ENCODE data around the gene PAH. TPM values are rescaled to one million over a fixed set of nuclear protein-coding genes. Genes with fewer than 3 reads are reported as not detected.

The PAH gene
- polyA plus RNA-seq, 2 of the 4 experiments (the other 2 are of a cell fraction), result not detected

DNA sequence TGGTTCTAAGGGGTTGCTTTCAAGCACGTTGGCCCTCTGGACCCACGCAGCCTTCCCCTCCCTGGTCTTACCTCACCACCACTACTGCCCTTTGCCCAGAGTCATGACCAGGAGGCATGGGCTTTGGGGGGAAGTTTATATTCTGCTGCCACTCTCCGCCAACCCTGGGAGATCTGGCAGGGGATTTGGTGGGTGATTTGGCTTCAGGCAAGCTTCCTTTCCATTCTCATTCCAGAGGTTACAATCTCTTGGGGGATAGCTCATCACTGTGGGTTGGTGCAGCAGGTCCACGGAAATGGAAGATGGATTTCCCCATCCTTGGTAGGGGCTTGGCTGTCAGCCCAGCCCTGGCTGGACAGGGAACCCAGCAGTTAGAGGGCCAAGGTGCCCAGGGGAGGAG lies 6.3 kb downstream of the PAH start:
- no peak overlapping the region for H3K4me3 ChIP-seq
- POLR2A ChIA-PET, result no interaction called here
- no peaks in the 10 kb centered on the region for H3K9me3 ChIP-seq
- H3K27ac ChIP-seq, result no peak overlapping the region
- WGBS (ENCODE audit: missing lambda C conversion rate), result 36% methylated on average over 4 of the region's 4 CpGs
- CTCF ChIA-PET, result interaction anchor here (0.9 to 1.5 kb wide), 2 partner anchors 32 to 637 kb away, joined by 3 to 4 read pairs; no protein-coding TSS in a partner anchor
- FAIRE-seq, result no peak
- H3K4me2 ChIP-seq, result no peak overlapping the region
- DNase-seq (ENCODE audit: low read depth in 1 of 2, low spot score in 1 of 2), result no peak
- no peaks in the 10 kb centered on the region for H3K4me1 ChIP-seq
- TF ChIP-seq HOXB13 (CRISPR knock-in tag; IDR thresholded peaks at IDR 0.05; ENCODE audit: low read depth), result no peak
- TF ChIP-seq RFX5 (IDR thresholded peaks at IDR 0.05), result no peak
- no peak for TF ChIP-seq CBX8 (IDR thresholded peaks at IDR 0.05)
- no peak for TF ChIP-seq CHD2 (IDR thresholded peaks at IDR 0.05; ENCODE audit: low read length, partially characterized antibody)
- no peak for TF ChIP-seq NFE2L2 (conservative IDR thresholded peaks at IDR 0.05; ENCODE audit: low read length)
- no peak for TF ChIP-seq ZC3H11A (IDR thresholded peaks at IDR 0.05)
- TF ChIP-seq HDAC2 (IDR thresholded peaks at IDR 0.05), result no peak
- no peak for ATAC-seq

DNA sequence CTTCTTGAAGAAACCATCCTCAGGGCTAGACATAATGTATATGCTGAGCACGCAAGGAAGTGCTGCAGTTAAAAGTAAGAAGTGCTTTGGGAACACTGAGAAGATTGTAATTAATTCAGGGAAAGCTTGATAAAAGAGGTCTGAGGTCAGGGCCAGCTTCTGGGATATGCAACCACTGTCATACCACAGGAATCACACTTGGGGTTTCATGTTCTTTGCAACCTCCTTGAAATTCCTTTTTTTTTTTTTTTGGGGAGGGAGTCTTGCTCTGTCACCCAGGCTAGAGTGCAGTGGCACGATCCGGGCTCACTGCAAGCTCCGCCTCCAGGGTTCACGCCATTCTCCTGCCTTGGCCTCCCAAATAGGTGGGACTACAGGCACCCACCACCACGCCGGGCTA lies 6.9 kb downstream of the PAH start:
- WGBS (ENCODE audit: missing lambda C conversion rate), result 67% methylated on average over 7 of the region's 7 CpGs
- DNase-seq (ENCODE audit: low read depth in 1 of 2, low spot score in 1 of 2) (no peak), FAIRE-seq (no peak), ATAC-seq (no peak)
- Histone ChIP-seq H3K4me1 (no peaks in the 10 kb centered on the region), H3K9me3 (no peaks in the 10 kb centered on the region), H3K4me2 (no peak overlapping the region), H3K27ac (no peak overlapping the region), H3K4me3 (no peak overlapping the region)
- no peak for TF ChIP-seq FOSB (CRISPR knock-in tag; IDR thresholded peaks at IDR 0.05)
- TF ChIP-seq CHD2 (IDR thresholded peaks at IDR 0.05; ENCODE audit: low read length, partially characterized antibody), result no peak
- ChIA-PET POLR2A (no interaction called here), CTCF (interaction anchor here (1.3 to 1.5 kb wide), 2 partner anchors 27 to 31 kb away, joined by 3 to 4 read pairs; no protein-coding TSS in a partner anchor)

DNA sequence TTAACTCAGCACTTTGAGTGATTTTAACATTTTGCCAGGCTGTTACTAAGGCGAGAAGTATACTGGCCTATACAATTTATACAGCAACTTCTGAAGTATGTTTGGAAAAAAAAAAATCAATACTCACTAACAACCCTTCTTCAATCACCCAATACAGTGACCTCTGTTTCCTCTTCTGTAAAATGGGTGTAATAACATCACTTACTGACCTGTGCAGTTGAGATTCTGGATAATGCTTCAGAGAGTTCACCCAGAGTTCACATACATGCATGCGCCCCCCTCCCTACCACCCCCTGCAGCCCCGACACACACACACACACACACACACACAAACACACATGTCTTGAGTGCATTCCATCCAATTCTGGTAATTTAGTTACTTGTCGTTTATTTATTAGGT lies 9.1 kb downstream of the PAH start:
- no peak for ATAC-seq
- FAIRE-seq, result no peak
- CTCF ChIA-PET, result interaction anchor here (0.7 kb wide), 1 partner anchor 24 kb away, joined by 4 read pairs; no protein-coding TSS in a partner anchor
- TF ChIP-seq ZSCAN20 (CRISPR knock-in tag; IDR thresholded peaks at IDR 0.05), result no peak
- TF ChIP-seq, protein P1, sequence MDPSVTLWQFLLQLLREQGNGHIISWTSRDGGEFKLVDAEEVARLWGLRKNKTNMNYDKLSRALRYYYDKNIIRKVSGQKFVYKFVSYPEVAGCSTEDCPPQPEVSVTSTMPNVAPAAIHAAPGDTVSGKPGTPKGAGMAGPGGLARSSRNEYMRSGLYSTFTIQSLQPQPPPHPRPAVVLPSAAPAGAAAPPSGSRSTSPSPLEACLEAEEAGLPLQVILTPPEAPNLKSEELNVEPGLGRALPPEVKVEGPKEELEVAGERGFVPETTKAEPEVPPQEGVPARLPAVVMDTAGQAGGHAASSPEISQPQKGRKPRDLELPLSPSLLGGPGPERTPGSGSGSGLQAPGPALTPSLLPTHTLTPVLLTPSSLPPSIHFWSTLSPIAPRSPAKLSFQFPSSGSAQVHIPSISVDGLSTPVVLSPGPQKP (IDR thresholded peaks at IDR 0.05; ENCODE audit: low read depth, low read length), result no peak
- no peak for TF ChIP-seq KDM1A (IDR thresholded peaks at IDR 0.05; ENCODE audit: low read depth)
- TF ChIP-seq HOXB5 (CRISPR knock-in tag; IDR thresholded peaks at IDR 0.05), result no peak
- no peak for TF ChIP-seq GATA3 (IDR thresholded peaks at IDR 0.05; ENCODE audit: borderline replicate concordance)
- TF ChIP-seq RNF2 (IDR thresholded peaks at IDR 0.05; ENCODE audit: borderline replicate concordance, low read depth), result no peak
- TF ChIP-seq RFX5 (IDR thresholded peaks at IDR 0.05), result no peak
- no peak for TF ChIP-seq JUNB (IDR thresholded peaks at IDR 0.05)
- TF ChIP-seq EHF (CRISPR knock-in tag; IDR thresholded peaks at IDR 0.05), result no peak
- TF ChIP-seq CBX8 (IDR thresholded peaks at IDR 0.05), result no peak
- no peak for TF ChIP-seq MYC (IDR thresholded peaks at IDR 0.05; ENCODE audit: borderline replicate concordance, low read length)
- TF ChIP-seq CBX2 (IDR thresholded peaks at IDR 0.05; ENCODE audit: borderline replicate concordance, low read depth), result no peak
- TF ChIP-seq, protein P2, sequence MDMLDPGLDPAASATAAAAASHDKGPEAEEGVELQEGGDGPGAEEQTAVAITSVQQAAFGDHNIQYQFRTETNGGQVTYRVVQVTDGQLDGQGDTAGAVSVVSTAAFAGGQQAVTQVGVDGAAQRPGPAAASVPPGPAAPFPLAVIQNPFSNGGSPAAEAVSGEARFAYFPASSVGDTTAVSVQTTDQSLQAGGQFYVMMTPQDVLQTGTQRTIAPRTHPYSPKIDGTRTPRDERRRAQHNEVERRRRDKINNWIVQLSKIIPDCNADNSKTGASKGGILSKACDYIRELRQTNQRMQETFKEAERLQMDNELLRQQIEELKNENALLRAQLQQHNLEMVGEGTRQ (IDR thresholded peaks at IDR 0.05), result no peak
- H3K9me3 ChIP-seq, result no peaks in the 10 kb centered on the region
- no peak overlapping the region for H3K4me2 ChIP-seq
- no peak overlapping the region for H3K4me3 ChIP-seq
- no peak for DNase-seq (ENCODE audit: low read depth in 1 of 2, low spot score in 1 of 2)
- 56% methylated on average over 4 of the region's 4 CpGs for WGBS (ENCODE audit: missing lambda C conversion rate)
- POLR2A ChIA-PET, result no interaction called here
- no peaks in the 10 kb centered on the region for H3K4me1 ChIP-seq
- H3K27ac ChIP-seq, result no peak overlapping the region

DNA sequence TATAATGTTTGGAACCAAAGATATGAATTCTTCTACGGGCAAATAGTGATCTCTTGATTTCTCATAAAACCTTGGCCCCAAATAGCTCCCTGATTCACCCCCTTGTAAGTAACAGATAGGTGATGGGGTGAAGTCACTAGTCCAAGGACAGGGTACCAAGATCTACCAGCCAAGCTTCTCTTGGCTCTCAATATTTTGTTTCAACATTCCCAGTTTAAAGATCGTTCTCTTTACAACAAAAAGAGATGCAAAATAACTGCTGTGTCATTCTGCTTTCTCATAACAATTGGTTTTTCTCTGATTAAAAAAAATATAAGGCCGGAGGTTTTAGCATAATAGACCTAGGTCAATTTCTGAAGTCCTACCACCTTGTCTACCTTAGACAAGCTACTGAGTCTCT lies 11.8 kb downstream of the PAH start:
- Histone ChIP-seq H3K4me1 (no peaks in the 10 kb centered on the region), H3K4me3 (no peak overlapping the region), H3K9me3 (no peaks in the 10 kb centered on the region), H3K27ac (no peak overlapping the region), H3K4me2 (no peak overlapping the region)
- no peak for FAIRE-seq
- no peak for ATAC-seq
- no peak for DNase-seq (ENCODE audit: low read depth in 1 of 2, low spot score in 1 of 2)
- WGBS (ENCODE audit: missing lambda C conversion rate), result 40% methylated on average over 3 of the region's 3 CpGs
- CTCF ChIA-PET, result interaction anchor here (1.3 to 2.3 kb wide), 2 partner anchors 34 to 43 kb away, joined by 3 to 8 read pairs; no protein-coding TSS in a partner anchor
- TF ChIP-seq ZFP36 (IDR thresholded peaks at IDR 0.05; ENCODE audit: borderline replicate concordance, partially characterized antibody), result no peak
- TF ChIP-seq NFE2L2 (conservative IDR thresholded peaks at IDR 0.05; ENCODE audit: low read length), result peak; percentile 37; the same call in 1 of the 2 replicates
- TF ChIP-seq MAFK (IDR thresholded peaks at IDR 0.05; ENCODE audit: partially characterized antibody), result peak; percentile 20
- POLR2A ChIA-PET, result no interaction called here
